ENCODE results near the gene PLSCR1. TPM values are rescaled to one million over a fixed set of nuclear protein-coding genes. Genes with fewer than 3 reads are reported as not detected.

The PLSCR1 gene
- total RNA-seq, 1 experiment from 2014 or later, result 48.9 TPM

DNA sequence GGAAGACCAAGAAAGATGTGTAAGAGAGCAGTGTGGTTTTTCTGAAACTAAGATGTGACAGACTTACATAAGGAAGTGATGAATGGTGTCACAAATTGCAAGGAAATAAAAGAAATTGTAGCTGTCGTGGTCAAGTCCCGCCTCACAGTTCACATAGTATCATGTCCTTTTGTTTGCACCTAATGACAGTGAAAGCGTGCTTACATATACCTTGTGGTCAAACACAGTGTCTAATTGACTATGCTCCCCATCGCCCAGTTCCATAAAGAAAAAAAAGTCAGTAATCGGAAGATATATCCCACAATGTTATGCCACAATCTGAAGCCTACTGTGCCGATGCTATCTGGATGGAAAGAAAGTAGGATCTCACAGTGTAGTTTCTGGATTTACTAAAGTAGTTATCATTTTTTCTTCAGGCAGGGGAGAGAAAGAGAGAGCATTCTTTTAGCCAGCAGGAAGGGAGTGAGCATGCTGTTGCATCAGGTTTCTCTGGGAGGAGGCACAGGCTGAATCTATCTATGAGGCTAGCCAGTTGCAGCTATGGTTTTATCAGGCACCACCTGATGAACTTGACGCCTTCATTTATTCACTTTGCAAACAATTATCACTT lies 9.8 kb upstream of the PLSCR1 start:
- no peak for TF ChIP-seq CTCF (conservative IDR thresholded peaks at IDR 0.05)
- Histone ChIP-seq H2BK120ac (ENCODE audit: low read depth, low read length, poor library complexity, severe bottlenecking) (no peak overlapping the region), H3K4ac (ENCODE audit: low read depth, low read length) (no peak overlapping the region), H3K27me3 (ENCODE audit: insufficient read depth, low read length) (no peaks in the 10 kb centered on the region), H3K9me3 (ENCODE audit: control insufficient read depth, low read depth, low read length) (no peaks in the 10 kb centered on the region), H3K56ac (ENCODE audit: insufficient read length, low read depth, low read length) (no peak overlapping the region), H4K20me1 (ENCODE audit: control insufficient read depth, insufficient read depth, insufficient read length) (no peaks in the 10 kb centered on the region), H3K27ac (ENCODE audit: insufficient read length, low read depth, low read length) (no peak overlapping the region), H3T11ph (ENCODE audit: low read length) (no peak overlapping the region), H4K5ac (ENCODE audit: insufficient read length, low read depth, low read length) (no peak overlapping the region), H4K91ac (ENCODE audit: insufficient read length, low read depth, low read length) (no peak overlapping the region), H3K79me2 (ENCODE audit: insufficient read depth, low read length) (no peaks in the 10 kb centered on the region), H3K18ac (ENCODE audit: insufficient read length, low read depth, low read length) (no peak overlapping the region), H3K9ac (ENCODE audit: extremely low read depth, insufficient read length, low read length) (no peak overlapping the region), H3K14ac (ENCODE audit: insufficient read depth, low read length) (no peak overlapping the region), H2AFZ (ENCODE audit: low read length) (peak overlapping the region; percentile 32), H3K23ac (ENCODE audit: insufficient read length, low read depth, low read length) (no peak overlapping the region), H2BK20ac (ENCODE audit: low read depth, low read length, poor library complexity, severe bottlenecking) (no peak overlapping the region), H2AK5ac (ENCODE audit: insufficient read length, low read length) (no peak overlapping the region), H2BK12ac (ENCODE audit: insufficient read length, low read depth, low read length) (no peak overlapping the region), H3K4me2 (ENCODE audit: insufficient read depth, insufficient read length, low read length) (no peak overlapping the region), H3K79me1 (ENCODE audit: insufficient read depth, low read depth, low read length, poor library complexity, severe bottlenecking) (no peaks in the 10 kb centered on the region), H3K4me1 (ENCODE audit: insufficient read depth, low read length) (0 out of 2 replicates have a peak, but pooled peaks cover 7% of the 10 kb centered on the region), H4K8ac (replicated peaks; ENCODE audit: insufficient read length, low read depth, low read length) (no peak overlapping the region), H2BK15ac (ENCODE audit: low read depth, low read length) (no peak overlapping the region), H3K23me2 (ENCODE audit: insufficient read length, low read depth, low read length, poor library complexity, severe bottlenecking) (no peaks in the 10 kb centered on the region), H2BK5ac (ENCODE audit: insufficient read length, low read length) (no peak overlapping the region)
- WGBS (ENCODE audit: extremely low coverage, insufficient read length, low lambda C conversion rate), result no CpG with 5 or more reads among the region's 7 CpGs
- peaks cover 22 to 24% of the 10 kb centered on the region in 2 experiments for H3K4me1 Mint-ChIP-seq
- H3K27me3 Mint-ChIP-seq (ENCODE audit: low read depth), result no peaks in the 10 kb centered on the region; the same call in 1 of the 2 replicates
- no peak overlapping the region for H3K4me3 Mint-ChIP-seq
- DNase-seq, result no peak
- no peak overlapping the region for H3K27ac Mint-ChIP-seq
- peaks cover 0 to 13% (median 0%) of the 10 kb centered on the region in 3 experiments; a peak in 5 of 7 replicates for H3K36me3 Mint-ChIP-seq (ENCODE audit: insufficient read depth in 1 of 3, low read depth in 3 of 3)
- peaks cover 0 to 11% of the 10 kb centered on the region in 2 experiments; a peak in 2 of 5 replicates for H3K9me3 Mint-ChIP-seq

Data from H9 (cell line).